DOHH2 (cell line): ENCODE measurements around the gene LRRC7.

ENCODE experiments used
- H3F3A ChIP-seq: fragments of 200-600 bp; sonication (generic), shearing (Covaris generic); 2 replicates; pipeline ENCODE4 v1.6.0; 2016; ENCODE audit warnings: antibody characterized with exemption, mild to moderate bottlenecking; ENCODE audit not compliant: control insufficient read depth, insufficient read depth
- H3K27ac ChIP-seq: fragments of 200-600 bp; sonication (generic); 2 replicates; pipeline ENCODE4 v1.5.1; 2014; ENCODE audit warnings: low read depth, mild to moderate bottlenecking, low read length, moderate library complexity
- H3K27me3 ChIP-seq: fragments of 200-600 bp; sonication (generic); 2 replicates; pipeline ENCODE4 v1.6.1; 2014; ENCODE audit warnings: mild to moderate bottlenecking, low read length, mixed read lengths; ENCODE audit not compliant: control insufficient read depth
- H3K36me3 ChIP-seq: fragments of 200-600 bp; sonication (generic); 2 replicates; pipeline ENCODE4 v1.6.1; 2014; ENCODE audit warnings: mild to moderate bottlenecking, low read length, moderate library complexity, mixed read lengths; ENCODE audit not compliant: control insufficient read depth
- H3K4me1 ChIP-seq: fragments of 200-600 bp; sonication (generic); 2 replicates; pipeline ENCODE4 v1.6.1; 2014; ENCODE audit warnings: mild to moderate bottlenecking, low read length, mixed read lengths; ENCODE audit not compliant: control insufficient read depth
- H3K4me2 ChIP-seq: fragments of 200-600 bp; sonication (generic); 2 replicates; pipeline ENCODE4 v1.6.0; 2014; ENCODE audit warnings: mild to moderate bottlenecking, low read length, moderate library complexity
- H3K4me3 ChIP-seq: fragments of 200-600 bp; sonication (generic); 2 replicates; pipeline ENCODE4 v1.5.1; 2014; ENCODE audit warnings: mild to moderate bottlenecking, low read length, mixed read lengths
- H3K79me2 ChIP-seq: fragments of 200-600 bp; sonication (generic); 2 replicates; pipeline ENCODE4 v1.6.1; 2014; ENCODE audit warnings: mild to moderate bottlenecking, low read length, mixed read lengths; ENCODE audit not compliant: control insufficient read depth
- H3K9me2 ChIP-seq: fragments of 200-600 bp; sonication (generic); replicated peaks from 2 replicates; pipeline ENCODE4 v1.6.1; 2014; ENCODE audit warnings: mild to moderate bottlenecking, low read length, mixed read lengths; ENCODE audit not compliant: control insufficient read depth
- H3K9me3 ChIP-seq: fragments of 200-600 bp; sonication (generic); 2 replicates; pipeline ENCODE4 v1.6.1; 2014; ENCODE audit warnings: antibody characterized with exemption, low read length, mixed read lengths; ENCODE audit not compliant: control insufficient read depth, insufficient read depth
- H4K20me1 ChIP-seq: fragments of 200-600 bp; sonication (generic); 2 replicates; pipeline ENCODE4 v1.6.0; 2014; ENCODE audit warnings: low read depth, mild to moderate bottlenecking, antibody characterized with exemption, low read length, moderate library complexity; ENCODE audit not compliant: control insufficient read depth, insufficient read depth
- CTCF ChIP-seq: fragments of 200-600 bp; sonication (generic); IDR thresholded peaks from one replicate; pipeline ENCODE4 v1.5.1; 2014; ENCODE audit warnings: antibody characterized with exemption, mild to moderate bottlenecking, low read depth, low read length; ENCODE audit not compliant: poor library complexity, severe bottlenecking
- EZH2phosphoT487 ChIP-seq: fragments of 200-600 bp; sonication (generic); IDR thresholded peaks from 2 replicates; pipeline ENCODE4 v1.6.1; 2017; ENCODE audit warnings: borderline replicate concordance, mild to moderate bottlenecking, antibody characterized with exemption, low read length, moderate library complexity, mixed read lengths

LRRC7 gene

GRCh38 chr1:69702085-69702484 is 134.4 kb downstream of the LRRC7 start:
- Histone ChIP-seq H3K4me2 (no peak overlapping the region), H3F3A (no peaks in the 10 kb centered on the region), H3K79me2 (no peaks in the 10 kb centered on the region), H3K4me1 (no peaks in the 10 kb centered on the region), H3K4me3 (no peak overlapping the region), H3K9me2 (no peaks in the 10 kb centered on the region), H3K36me3 (no peaks in the 10 kb centered on the region), H3K27ac (no peak overlapping the region), H3K9me3 (no peaks in the 10 kb centered on the region), H3K27me3 (no peaks in the 10 kb centered on the region), H4K20me1 (no peaks in the 10 kb centered on the region)
- TF ChIP-seq CTCF (no peak), EZH2phosphoT487 (no peak)

- no peak for TF ChIP-seq CTCF
- no peak for TF ChIP-seq EZH2phosphoT487
- H3K4me3 ChIP-seq, result no peak overlapping the region
Measured at GRCh38 chr1:69706473-69706872, 138.8 kb downstream of the LRRC7 start.

GRCh38 chr1:69707103-69707502 is 139.4 kb downstream of the LRRC7 start:
- Histone ChIP-seq H3K27ac (no peak overlapping the region), H3K27me3 (no peaks in the 10 kb centered on the region), H3K79me2 (no peaks in the 10 kb centered on the region), H3K9me3 (no peaks in the 10 kb centered on the region), H4K20me1 (no peaks in the 10 kb centered on the region), H3K9me2 (no peaks in the 10 kb centered on the region), H3K36me3 (no peaks in the 10 kb centered on the region), H3K4me2 (no peak overlapping the region), H3F3A (no peaks in the 10 kb centered on the region), H3K4me1 (no peaks in the 10 kb centered on the region), H3K4me3 (no peak overlapping the region)
- no peak for TF ChIP-seq EZH2phosphoT487
- no peak for TF ChIP-seq CTCF

More at GRCh38 chr1:69706473-69706872, 138.8 kb downstream of the LRRC7 start:
- Histone ChIP-seq H3K27me3 (no peaks in the 10 kb centered on the region), H3K9me2 (no peaks in the 10 kb centered on the region), H4K20me1 (no peaks in the 10 kb centered on the region), H3K9me3 (no peaks in the 10 kb centered on the region), H3K36me3 (no peaks in the 10 kb centered on the region), H3K79me2 (no peaks in the 10 kb centered on the region), H3K4me2 (no peak overlapping the region), H3K27ac (no peak overlapping the region), H3K4me1 (no peaks in the 10 kb centered on the region), H3F3A (no peaks in the 10 kb centered on the region)
